GM12874 (cell line): ENCODE results near the gene SAMD11.

ENCODE experiments used
- TF ChIP-seq, protein P1 (sequence below): IDR thresholded peaks from 2 replicates; pipeline ENCODE4 v1.5.1; 2011; ENCODE audit warnings: low read depth, mild to moderate bottlenecking, control low read depth, low read length, moderate library complexity; ENCODE audit not compliant: insufficient read depth

The SAMD11 gene

DNA sequence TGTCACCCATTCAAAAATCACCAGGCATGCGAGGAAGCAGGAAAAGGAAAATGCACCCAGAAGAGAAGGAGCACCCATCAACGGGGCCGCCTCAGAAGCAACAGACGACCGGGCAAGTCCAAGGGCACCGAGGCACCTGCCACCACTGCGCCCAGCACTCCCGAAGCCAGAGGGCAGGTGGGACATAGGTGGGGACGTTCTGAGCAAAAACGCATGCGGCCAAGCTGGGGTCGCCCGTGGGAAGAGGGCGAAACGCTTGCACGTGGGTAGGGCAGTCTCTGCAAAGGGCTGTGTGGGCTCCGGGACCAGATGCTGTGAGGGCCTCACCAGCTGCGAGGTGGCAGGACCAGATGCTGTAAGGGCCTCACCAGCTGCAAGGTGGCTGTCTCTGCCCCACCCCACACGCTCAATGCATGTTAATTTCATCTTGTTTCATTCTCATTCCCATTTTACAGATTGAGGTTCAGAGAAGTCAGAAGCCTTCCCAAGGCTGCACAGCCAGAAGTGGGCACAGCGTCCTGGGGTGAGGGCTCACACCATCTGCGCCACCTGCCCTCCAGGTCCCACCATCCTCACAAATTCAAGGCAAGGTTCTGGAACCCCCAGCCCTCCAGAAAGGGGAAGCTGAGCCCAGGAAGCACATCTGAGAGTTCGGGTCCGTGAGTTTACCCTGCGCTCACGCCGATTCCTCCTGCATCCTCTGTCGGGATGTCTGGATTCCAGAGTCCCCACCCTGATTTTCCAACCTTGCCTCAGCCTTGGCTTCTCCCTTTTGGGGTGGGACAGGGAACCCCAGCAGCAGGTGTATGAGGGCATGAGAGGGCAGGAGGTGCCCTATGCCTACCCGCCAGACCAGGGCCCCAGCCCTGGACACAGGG is 8.2 kb upstream of the SAMD11 start:
- TF ChIP-seq, protein P1, sequence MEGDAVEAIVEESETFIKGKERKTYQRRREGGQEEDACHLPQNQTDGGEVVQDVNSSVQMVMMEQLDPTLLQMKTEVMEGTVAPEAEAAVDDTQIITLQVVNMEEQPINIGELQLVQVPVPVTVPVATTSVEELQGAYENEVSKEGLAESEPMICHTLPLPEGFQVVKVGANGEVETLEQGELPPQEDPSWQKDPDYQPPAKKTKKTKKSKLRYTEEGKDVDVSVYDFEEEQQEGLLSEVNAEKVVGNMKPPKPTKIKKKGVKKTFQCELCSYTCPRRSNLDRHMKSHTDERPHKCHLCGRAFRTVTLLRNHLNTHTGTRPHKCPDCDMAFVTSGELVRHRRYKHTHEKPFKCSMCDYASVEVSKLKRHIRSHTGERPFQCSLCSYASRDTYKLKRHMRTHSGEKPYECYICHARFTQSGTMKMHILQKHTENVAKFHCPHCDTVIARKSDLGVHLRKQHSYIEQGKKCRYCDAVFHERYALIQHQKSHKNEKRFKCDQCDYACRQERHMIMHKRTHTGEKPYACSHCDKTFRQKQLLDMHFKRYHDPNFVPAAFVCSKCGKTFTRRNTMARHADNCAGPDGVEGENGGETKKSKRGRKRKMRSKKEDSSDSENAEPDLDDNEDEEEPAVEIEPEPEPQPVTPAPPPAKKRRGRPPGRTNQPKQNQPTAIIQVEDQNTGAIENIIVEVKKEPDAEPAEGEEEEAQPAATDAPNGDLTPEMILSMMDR: no peak

DNA sequence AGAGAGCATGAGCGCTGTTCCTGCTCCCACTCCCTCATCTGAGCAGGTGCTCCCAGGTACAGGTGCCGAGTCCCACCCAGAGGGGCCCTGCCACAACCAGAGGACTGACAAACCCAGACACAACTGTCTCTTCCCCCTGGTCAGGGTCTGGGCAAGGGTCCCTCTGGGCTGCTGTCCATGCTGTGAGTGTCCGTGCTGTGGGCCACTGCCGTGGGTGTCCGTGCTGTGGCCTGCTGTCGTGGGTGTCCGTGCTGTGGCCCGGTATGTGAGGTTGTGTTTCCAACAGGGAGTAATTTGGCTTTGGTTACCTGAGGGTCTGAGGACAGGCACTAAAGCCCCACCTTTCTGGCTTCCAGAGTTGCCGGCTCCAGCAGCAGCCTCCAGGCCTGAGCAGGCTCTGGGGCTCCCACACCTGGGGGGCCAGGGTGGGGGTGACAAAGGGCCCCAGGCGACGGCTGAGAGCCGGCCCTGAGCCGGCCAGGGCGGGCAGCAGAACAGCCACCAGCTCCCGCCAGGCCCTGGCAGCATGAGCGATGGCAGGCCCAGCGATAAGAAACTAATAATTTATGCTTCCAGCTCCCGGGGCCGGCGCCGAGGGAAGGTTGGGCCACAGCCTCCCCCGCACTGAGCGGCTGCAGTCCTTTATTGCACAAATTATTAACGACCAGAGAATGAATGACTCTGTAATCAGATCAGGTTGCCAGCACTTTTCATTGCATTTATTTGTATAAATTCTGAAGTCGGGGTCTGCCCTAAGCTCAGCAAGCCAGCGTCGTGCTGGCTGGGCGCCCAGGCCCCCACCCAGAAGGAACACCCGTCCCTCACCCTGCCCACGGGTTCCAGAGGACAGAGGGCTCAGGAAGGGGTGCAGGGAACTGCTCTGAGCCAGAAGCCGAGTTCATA is 7.3 kb upstream of the SAMD11 start:
- TF ChIP-seq, protein P1: no peak

DNA sequence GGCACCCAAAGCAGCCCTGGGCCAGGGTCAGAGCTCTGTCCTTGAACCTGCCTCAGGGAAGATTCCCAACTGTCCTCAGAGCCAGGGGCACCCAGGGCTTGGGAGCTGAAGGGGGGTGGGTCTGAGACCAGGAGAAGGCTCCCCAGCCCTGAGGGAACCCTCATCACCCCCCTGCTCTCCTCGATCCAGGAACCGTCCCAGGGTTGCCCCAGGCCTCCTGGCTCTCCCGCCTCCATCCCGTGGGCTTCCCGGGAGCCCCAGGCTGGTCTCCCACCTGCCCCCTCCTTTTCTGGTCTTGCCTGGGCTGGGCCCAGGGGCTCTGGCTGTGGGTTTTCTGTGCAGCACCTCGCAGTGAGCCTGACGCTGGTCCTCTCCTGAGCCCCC is 6.7 kb upstream of the SAMD11 start:
- TF ChIP-seq, protein P1: no peak

DNA sequence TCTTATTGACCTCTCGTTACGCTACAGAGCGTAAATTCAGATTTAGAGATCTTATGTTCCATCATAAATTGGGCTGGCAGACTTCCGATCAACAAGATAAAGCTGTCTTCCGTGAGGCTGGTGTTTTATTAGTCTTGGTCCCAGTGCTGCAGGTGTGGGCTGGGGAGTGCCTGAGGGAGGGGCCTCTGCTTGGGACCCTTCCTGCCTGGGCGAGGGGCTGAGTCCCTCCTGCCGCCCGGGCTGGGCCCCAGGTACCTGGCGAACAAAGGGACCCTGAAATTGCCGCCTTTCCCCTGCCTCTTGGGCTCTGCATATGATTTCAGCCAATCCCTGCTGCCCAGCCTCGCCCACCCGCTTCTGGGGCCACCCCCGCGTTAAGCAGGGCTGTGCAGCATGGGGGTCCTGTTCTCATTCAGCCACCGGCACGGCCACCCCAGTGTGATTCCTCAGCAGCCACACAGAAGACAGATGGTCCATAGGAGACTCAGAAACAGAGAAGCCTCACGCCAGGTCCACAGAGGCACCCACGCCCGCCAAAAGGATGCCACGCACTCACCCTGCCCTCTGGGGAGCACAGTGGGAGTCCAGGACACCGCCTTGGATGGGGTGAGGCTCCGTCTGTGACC is 6.1 kb upstream of the SAMD11 start:
- TF ChIP-seq, protein P1: no peak

DNA sequence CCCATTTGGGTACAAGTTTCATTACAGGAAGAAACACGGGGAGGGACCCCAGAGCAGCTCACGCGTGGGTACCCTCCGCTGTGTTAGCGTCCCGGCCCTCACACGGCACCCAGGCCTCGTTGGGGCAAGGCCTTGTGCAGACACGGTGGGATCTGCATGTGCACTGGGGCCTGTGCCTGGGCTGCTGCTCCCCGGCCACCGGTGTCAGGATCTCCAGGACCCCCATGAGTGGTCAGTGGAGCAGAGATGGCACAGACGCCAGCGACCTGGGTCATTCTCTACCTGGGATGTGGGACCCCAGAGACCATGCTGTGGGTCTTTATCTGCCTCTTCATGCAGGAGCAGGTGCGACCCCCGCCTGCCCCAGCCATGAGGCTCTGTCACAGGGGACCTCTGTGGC is 5.4 kb upstream of the SAMD11 start:
- TF ChIP-seq, protein P1: no peak

DNA sequence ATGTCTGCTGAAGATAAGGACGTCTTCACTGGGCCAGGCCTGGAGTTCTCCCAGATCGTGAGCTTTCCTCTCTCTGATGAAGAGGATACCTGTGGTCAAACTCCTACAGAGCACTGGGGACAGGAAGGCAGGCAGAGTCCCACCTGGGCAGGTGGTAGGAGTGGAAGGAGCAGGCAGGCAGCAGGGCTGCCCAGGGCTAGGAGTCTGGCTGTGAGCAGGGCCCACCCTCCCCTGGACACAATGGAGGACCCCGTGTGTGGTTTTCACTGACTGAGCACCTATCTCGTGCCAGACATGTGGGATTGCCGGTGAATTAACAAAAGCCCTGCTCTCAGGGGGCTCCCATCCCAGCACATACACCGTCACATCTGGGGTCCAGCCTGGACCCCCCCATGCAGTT is 4.9 kb upstream of the SAMD11 start:
- TF ChIP-seq, protein P1: no peak

DNA sequence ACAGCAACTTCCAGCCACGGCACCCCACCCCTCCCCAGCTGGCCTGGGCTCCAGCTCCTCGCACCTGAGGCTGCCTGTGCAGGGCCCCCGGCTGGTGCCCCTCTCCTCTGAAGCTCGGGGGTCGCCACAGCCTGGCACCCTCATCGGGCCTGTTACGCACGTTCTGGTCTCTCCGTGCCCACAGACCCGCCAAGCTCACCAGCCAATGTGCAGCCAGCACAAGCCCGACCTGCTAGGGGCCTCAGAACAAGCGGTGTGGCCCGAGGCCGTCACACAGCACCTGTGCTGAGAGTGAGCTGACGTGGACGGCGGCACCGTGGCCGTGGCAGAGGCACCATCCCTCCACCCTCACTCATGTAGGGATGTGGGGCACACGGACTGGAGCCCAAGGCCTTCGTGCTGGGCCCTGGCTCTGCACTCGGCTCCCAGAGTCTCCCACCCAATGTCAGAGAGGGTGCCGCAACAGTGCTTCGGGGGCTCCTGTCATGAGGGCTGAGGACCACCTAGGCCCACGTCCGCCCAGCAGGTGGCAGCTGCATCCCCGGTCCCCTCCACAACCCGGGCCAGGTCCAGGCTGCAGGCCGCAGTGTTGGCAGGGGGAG is 4.4 kb upstream of the SAMD11 start:
- TF ChIP-seq, protein P1: no peak
